Activated CD4-positive, alpha-beta T cell treated with anti-CD3 and anti-CD28 coated beads for 4 hours (primary cell): ENCODE measurements around the gene UBR4.

Experiments
- DNase-seq, 2 donors: peaks; one replicate each; pipeline ENCODE4 v3.0.0-alpha.2; 2020

Gene UBR4

GRCh38 chr1:19068639-19069276 is 141.3 kb downstream of the UBR4 start:
- no peak for DNase-seq

GRCh38 chr1:19067912-19068638 is 142.0 kb downstream of the UBR4 start:
- DNase-seq = no peak

- DNase-seq = no peak
Measured at GRCh38 chr1:19067182-19067911, 142.7 kb downstream of the UBR4 start.

- no peak for DNase-seq
Measured at GRCh38 chr1:19066874-19067181, 143.2 kb downstream of the UBR4 start.

GRCh38 chr1:19066248-19066873 is 143.7 kb downstream of the UBR4 start:
- DNase-seq = no peak

GRCh38 chr1:19065526-19066247 is 144.4 kb downstream of the UBR4 start:
- no peak for DNase-seq

GRCh38 chr1:19064906-19065450 is 145.1 kb downstream of the UBR4 start:
- no peak for DNase-seq

GRCh38 chr1:19063122-19063521 is 146.9 kb downstream of the UBR4 start:
- DNase-seq = no peak

- DNase-seq = no peak
Measured at GRCh38 chr1:19062258-19063029, 147.6 kb downstream of the UBR4 start.

- no peak for DNase-seq
Measured at GRCh38 chr1:19061798-19062197, 148.3 kb downstream of the UBR4 start.

GRCh38 chr1:19061343-19061742 is 148.7 kb downstream of the UBR4 start:
- no peak for DNase-seq

- DNase-seq = no peak
Measured at GRCh38 chr1:19059773-19060172, 150.3 kb downstream of the UBR4 start.

GRCh38 chr1:19058476-19058797 is 151.6 kb downstream of the UBR4 start:
- DNase-seq = no peak

GRCh38 chr1:19057784-19058475 is 152.1 kb downstream of the UBR4 start:
- no peak for DNase-seq

GRCh38 chr1:19057182-19057779 is 152.8 kb downstream of the UBR4 start:
- DNase-seq = no peak

- no peak for DNase-seq
Measured at GRCh38 chr1:19055701-19056100, 154.4 kb downstream of the UBR4 start.

GRCh38 chr1:19055001-19055400 is 155.1 kb downstream of the UBR4 start:
- DNase-seq = no peak

- no peak for DNase-seq
Measured at GRCh38 chr1:19054216-19054615, 155.8 kb downstream of the UBR4 start.

GRCh38 chr1:19053486-19053885 is 156.6 kb downstream of the UBR4 start:
- DNase-seq = no peak

GRCh38 chr1:19049798-19050197 is 160.3 kb downstream of the UBR4 start:
- DNase-seq = no peak
